Neural progenitor cell (in vitro differentiated cells): ENCODE results near the gene RGPD8.

Source experiments
- EZH2phosphoT487 ChIP-seq: fragments of 200-600 bp; sonication (generic); IDR thresholded peaks from 2 replicates; pipeline ENCODE4 v1.6.1; 2017; ENCODE audit warnings: antibody characterized with exemption
- TF ChIP-seq, protein P1 (sequence below): fragments of 200-600 bp; sonication (generic); IDR thresholded peaks from 2 replicates; pipeline ENCODE4 v1.5.1; 2017; ENCODE audit warnings: antibody characterized with exemption, mild to moderate bottlenecking

DNA sequence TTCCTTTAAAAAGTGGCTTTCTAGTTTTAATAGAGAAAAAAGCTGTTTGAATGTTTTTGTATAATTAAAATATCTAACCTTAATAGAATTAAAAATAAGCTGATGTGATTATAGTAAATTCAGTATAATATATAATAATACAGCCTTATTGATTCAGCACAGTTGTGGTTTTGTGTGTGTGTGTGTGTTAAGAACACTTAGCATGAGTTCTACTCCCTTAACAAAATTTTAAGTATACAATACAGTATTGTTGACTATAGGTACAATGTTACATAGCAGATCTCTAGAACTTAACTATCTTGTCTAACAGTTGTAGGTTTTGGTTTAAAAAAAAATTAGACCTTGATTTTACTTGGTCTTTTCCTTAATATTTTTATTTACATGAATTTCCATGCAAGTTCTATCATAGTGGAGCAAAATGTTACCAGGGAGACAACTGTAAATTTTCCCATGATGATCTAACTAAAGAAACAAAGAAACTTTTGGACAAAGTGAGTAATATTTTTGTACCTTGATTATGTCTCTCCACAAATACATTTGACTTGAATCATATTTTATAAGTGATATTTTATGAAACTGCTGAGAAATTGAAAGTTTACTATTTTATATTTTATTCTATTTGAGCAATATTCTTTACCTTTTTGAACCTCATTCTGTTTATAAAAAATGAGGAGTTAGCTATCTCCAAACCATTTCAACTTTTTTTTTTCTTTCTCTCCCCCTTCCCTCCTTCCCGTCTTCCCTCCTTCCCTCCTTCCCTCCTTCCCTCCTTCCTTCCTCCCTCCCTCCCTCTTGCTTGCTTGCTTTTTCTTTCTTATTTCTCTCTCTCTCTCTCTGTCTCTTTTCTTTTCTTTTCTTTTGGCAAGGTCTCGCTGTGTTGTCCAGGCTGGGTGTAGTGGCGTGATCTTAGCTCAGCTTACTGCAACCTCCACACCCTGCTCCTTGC, 111.8 kb downstream of the RGPD8 start:
- TF ChIP-seq, protein P1, sequence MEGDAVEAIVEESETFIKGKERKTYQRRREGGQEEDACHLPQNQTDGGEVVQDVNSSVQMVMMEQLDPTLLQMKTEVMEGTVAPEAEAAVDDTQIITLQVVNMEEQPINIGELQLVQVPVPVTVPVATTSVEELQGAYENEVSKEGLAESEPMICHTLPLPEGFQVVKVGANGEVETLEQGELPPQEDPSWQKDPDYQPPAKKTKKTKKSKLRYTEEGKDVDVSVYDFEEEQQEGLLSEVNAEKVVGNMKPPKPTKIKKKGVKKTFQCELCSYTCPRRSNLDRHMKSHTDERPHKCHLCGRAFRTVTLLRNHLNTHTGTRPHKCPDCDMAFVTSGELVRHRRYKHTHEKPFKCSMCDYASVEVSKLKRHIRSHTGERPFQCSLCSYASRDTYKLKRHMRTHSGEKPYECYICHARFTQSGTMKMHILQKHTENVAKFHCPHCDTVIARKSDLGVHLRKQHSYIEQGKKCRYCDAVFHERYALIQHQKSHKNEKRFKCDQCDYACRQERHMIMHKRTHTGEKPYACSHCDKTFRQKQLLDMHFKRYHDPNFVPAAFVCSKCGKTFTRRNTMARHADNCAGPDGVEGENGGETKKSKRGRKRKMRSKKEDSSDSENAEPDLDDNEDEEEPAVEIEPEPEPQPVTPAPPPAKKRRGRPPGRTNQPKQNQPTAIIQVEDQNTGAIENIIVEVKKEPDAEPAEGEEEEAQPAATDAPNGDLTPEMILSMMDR = no peak
- no peak for TF ChIP-seq EZH2phosphoT487
